ENCODE data around the gene ZMIZ1.

The ZMIZ1 gene

DNA sequence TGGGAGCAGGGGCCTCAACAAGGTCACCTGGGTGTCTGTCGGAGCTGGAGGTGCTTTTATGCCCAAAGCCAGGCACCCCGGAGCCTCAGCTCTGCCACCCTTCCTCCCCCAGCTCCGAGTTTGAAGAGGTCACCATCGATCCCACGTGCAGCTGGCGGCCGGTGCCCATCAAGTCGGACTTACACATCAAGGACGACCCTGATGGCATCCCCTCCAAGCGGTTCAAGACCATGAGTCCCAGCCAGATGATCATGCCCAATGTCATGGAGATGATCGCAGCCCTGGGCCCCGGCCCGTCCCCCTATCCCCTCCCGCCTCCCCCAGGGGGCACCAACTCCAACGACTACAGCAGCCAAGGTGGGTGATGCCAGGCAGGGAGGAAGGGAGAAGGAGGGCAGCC, 237.2 kb downstream of the ZMIZ1 start:
- no peak for DNase-seq (ENCODE audit: low spot score)
- TF ChIP-seq, protein P1, sequence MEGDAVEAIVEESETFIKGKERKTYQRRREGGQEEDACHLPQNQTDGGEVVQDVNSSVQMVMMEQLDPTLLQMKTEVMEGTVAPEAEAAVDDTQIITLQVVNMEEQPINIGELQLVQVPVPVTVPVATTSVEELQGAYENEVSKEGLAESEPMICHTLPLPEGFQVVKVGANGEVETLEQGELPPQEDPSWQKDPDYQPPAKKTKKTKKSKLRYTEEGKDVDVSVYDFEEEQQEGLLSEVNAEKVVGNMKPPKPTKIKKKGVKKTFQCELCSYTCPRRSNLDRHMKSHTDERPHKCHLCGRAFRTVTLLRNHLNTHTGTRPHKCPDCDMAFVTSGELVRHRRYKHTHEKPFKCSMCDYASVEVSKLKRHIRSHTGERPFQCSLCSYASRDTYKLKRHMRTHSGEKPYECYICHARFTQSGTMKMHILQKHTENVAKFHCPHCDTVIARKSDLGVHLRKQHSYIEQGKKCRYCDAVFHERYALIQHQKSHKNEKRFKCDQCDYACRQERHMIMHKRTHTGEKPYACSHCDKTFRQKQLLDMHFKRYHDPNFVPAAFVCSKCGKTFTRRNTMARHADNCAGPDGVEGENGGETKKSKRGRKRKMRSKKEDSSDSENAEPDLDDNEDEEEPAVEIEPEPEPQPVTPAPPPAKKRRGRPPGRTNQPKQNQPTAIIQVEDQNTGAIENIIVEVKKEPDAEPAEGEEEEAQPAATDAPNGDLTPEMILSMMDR (IDR thresholded peaks at IDR 0.05; ENCODE audit: extremely low read depth, missing control alignments): no peak

DNA sequence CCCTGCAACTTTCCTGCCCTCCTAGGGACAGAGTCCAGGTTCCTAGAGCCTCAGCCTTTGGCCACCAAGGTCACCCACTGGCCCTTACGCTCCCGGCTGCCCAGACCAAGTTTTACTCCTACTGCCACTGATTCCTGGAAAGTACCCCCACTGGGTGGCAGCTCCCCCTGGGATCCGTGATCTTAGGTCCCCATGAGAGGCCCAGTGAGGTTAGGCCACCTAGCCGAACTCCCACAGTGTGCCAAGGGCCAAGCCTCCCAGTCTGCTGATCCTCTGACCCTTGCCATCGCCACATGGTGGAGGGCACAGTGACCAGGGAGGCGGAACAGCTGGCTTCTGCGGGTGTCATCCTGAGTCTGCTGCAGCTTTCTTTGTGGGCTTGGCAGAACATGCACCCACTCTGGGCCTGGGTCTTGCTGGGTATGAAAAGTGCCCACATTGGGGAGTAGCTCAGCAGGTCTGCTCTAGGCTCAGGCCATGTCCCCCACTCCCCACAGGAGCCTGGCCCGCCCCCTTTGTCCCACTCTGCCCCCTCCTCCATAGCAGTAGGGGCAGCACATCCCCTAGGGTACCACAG, 238.0 kb downstream of the ZMIZ1 start:
- TF ChIP-seq, protein P1 (IDR thresholded peaks at IDR 0.05; ENCODE audit: extremely low read depth, missing control alignments): no peak
- DNase-seq (ENCODE audit: low spot score): no peak

DNA sequence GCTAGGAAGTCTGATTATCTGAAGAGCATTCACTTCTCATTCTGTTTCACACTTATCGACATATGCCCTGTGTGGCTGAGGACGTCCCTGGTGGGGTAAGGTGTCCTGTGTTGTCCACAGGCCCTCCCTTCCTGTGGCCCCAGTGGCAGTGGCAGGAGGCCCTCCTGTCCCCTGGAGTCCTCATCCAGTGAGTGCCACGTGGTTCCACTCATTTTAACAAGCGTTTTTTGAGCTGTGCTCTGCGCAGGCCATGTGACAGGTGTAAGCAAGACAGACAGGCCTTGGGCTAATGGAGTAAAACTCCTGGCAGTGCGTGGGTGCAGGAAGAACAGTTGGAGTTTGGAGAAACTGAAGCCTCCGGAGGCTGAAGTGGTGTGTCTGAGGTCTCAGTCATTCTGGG, 239.2 kb downstream of the ZMIZ1 start:
- no peak for DNase-seq (ENCODE audit: low spot score)
- TF ChIP-seq, protein P1 (IDR thresholded peaks at IDR 0.05; ENCODE audit: extremely low read depth, missing control alignments): no peak

DNA sequence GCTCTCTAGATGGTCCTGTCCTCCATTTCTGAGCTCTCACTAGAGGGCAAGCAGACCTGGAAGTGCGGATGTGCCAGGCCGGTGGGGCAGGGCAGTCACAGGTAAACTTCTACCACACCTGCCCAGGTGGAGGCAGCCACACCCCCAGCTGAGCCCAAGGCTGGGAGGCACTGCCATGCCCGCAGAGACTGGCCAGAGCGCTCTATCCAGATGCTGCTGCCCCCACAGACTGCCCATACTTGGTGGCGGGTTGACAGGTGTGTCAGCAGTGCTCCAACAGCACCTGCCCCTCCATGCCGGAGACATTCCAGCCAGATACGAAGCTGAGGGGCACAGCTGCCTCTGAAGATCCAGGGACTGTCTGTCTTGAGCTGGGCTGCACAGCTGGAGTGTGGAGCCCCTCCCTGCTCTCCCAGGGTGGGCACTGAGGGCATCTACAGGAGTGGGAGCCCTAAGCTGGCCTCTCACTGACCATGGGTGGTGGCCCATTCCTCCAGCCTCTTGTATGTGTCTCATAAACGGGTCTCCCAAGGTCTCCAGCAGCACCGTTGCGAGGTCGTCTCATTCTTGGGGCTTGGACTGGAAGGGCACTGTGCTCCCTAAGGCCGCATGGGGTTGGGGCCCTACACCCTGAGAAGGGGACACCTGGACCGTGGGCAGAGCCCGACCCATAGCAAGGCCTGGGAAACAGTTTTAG, 240.4 kb downstream of the ZMIZ1 start:
- TF ChIP-seq, protein P1 (IDR thresholded peaks at IDR 0.05; ENCODE audit: extremely low read depth, missing control alignments): no peak

DNA sequence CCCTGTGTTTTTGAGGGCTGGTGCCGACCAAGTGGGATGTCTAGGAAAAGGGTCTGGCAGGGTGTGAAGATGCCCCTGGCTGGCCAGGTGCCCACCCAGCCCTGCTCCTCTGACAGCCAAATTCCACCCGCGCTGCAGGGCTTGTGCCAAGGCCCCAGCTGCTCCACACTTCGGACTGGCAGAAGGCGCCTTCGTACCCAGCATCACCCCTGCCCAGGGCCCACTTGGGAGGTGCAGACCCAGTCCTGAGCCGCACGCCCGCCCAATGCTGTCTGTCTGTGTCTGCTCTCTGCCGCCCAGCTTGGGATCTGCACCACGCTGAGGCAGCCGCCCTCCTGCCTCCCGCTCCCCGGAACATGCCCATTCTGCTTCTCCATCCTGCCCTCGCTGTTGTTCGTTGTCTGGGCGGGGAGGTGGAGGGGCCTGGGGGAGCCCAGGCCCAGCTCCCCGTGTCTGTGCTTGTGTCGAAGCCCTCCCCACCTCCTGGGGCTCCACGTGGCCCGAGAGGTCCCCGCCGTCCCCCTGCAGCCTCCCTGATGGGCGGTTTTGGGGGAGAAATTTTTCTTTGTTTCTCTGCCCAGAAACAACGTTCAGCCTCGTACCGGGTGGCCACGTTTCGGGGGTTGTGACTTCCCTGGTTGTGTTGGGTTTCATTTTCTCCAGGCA, 241.6 kb downstream of the ZMIZ1 start:
- TF ChIP-seq, protein P1 (IDR thresholded peaks at IDR 0.05; ENCODE audit: extremely low read depth, missing control alignments): no peak
- DNase-seq (ENCODE audit: low spot score): no peak

More for the DNA sequence above, 240.4 kb downstream of the ZMIZ1 start:
- no peak for DNase-seq (ENCODE audit: low spot score)

DNA sequence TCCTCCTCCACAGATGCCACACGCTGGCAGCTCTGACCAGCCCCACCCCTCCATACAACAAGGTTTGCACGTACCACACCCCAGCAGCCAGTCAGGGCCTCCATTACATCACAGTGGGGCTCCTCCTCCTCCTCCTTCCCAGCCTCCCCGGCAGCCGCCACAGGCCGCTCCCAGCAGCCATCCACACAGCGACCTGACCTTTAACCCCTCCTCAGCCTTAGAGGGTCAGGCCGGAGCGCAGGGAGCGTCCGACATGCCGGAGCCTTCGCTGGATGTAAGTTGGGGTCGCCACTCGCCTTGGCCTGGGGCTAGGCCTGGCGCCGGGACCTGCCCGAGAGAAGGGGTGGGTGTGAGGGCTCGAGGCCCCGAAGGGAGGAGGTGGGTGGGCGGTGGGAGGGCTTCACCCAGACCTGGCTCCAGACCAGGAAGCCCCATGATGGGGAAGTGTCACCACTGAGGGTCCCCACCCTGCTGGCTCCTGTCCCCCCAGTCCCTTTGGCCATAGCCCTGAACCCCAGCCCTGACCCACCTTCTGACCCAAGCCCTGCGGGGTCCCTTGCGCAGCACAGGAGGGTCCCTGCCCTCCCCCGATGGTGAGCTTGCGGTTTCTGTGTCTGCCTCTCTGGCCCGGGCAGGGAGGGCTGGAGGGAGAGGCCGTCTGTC, 242.3 kb downstream of the ZMIZ1 start:
- TF ChIP-seq, protein P1 (IDR thresholded peaks at IDR 0.05; ENCODE audit: extremely low read depth, missing control alignments): no peak
- DNase-seq (ENCODE audit: low spot score): no peak
